Keratinocyte (primary cell): ENCODE measurements around the gene SLC1A1.

Source experiments
- CTCF ChIP-seq, 3 experiments: IDR thresholded peaks in 1 of 3; conservative IDR thresholded peaks in 1 of 3; optimal IDR thresholded peaks in 1 of 3; 2 replicates in 2 of 3; 3 replicates in 1 of 3; pipeline versions ENCODE3 to v1.5.1; 2011; ENCODE audit warnings: low read length in 3 of 3, mild to moderate bottlenecking in 3 of 3, moderate library complexity in 2 of 3, control low read depth in 1 of 3, inconsistent platforms in 1 of 3; ENCODE audit not compliant: insufficient read depth in 2 of 3; ENCODE audit errors: extremely low read depth in 1 of 3
- EZH2 ChIP-seq: IDR thresholded peaks from one replicate; pipeline ENCODE4 v1.6.1; 2012; ENCODE audit warnings: inconsistent platforms, mild to moderate bottlenecking, low read length, moderate library complexity

DNA sequence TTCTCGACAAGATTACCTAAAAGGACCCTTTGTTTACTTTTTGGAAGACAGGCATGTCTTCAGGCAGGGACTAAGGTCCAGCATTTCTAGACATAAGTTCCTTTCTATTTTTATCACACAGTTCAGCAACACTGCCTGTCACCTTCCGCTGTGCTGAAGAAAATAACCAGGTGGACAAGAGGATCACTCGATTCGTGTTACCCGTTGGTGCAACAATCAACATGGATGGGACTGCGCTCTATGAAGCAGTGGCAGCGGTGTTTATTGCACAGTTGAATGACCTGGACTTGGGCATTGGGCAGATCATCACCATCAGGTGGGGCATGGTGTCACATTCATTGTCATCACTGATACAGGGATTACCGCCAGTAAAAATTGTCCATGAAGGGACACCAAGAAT, 86.2 kb downstream of the SLC1A1 start:
- TF ChIP-seq CTCF (optimal IDR thresholded peaks at IDR 0.05 in 1 of 3, IDR thresholded peaks at IDR 0.05 in 1 of 3, conservative IDR thresholded peaks at IDR 0.05 in 1 of 3; ENCODE audit: extremely low read depth in 1 of 3, insufficient read depth in 2 of 3, low read length in 3 of 3): no peak
- TF ChIP-seq EZH2: no peak
